GM19452 (cell line): Measurements from ENCODE around the gene CIZ1.
"Not testable (repeated sequence)": the region's sequence is repeated elsewhere in the genome, so short reads cannot be mapped to it uniquely, and the experiment has no call there.

ENCODE experiments used
- ATAC-seq: cut with Tn5 transposase; IDR thresholded peaks from one replicate; pipeline ENCODE4 v1.9.1; 2021; ENCODE audit not compliant: unreplicated experiment

Gene CIZ1

GRCh38 chr9:128191406-128192046 lies at the start of gene CIZ1:
CIZ1 (minus strand) TSS chr9:128191572; CDS start chr9:128190857, 715 bp downstream.
- ATAC-seq: peak; percentile 86

- no peak for ATAC-seq
These were observed 42.5 kb upstream of the CIZ1 start for GRCh38 chr9:128233817-128234406.

GRCh38 chr9:128232528-128233428 lies 41.4 kb upstream of the CIZ1 start:
- ATAC-seq: no peak

- ATAC-seq: no peak
These were observed 40.5 kb upstream of the CIZ1 start for GRCh38 chr9:128231638-128232527.

GRCh38 chr9:128230897-128231296 lies 39.5 kb upstream of the CIZ1 start:
- not testable (repeated sequence) for ATAC-seq

- no peak for ATAC-seq
These were observed 35.0 kb upstream of the CIZ1 start for GRCh38 chr9:128226412-128226801.

GRCh38 chr9:128225770-128226411 lies 34.5 kb upstream of the CIZ1 start:
- no peak for ATAC-seq

GRCh38 chr9:128224877-128225276 lies 33.5 kb upstream of the CIZ1 start:
- no peak for ATAC-seq

- ATAC-seq: no peak
These were observed 31.7 kb upstream of the CIZ1 start for GRCh38 chr9:128222880-128223670.

- no peak for ATAC-seq
These were observed 30.7 kb upstream of the CIZ1 start for GRCh38 chr9:128222026-128222425.

- ATAC-seq: no peak
These were observed 28.5 kb upstream of the CIZ1 start for GRCh38 chr9:128219831-128220230.

GRCh38 chr9:128218518-128219389 lies 27.4 kb upstream of the CIZ1 start:
- ATAC-seq: peak; percentile 87

GRCh38 chr9:128218172-128218517 lies 26.8 kb upstream of the CIZ1 start:
- no peak for ATAC-seq

GRCh38 chr9:128216781-128217553 lies 25.6 kb upstream of the CIZ1 start:
- ATAC-seq: no peak

- ATAC-seq: no peak
These were observed 24.4 kb upstream of the CIZ1 start for GRCh38 chr9:128215491-128216409.

- ATAC-seq: no peak
These were observed 23.5 kb upstream of the CIZ1 start for GRCh38 chr9:128214571-128215490.
